Left lung (tissue), 10 donors: ENCODE measurements around the gene ACMSD. TPM values are rescaled to one million over a fixed set of nuclear protein-coding genes. Genes with fewer than 3 reads are reported as not detected.
A peak's percentile ranks its signal among the peaks of the same experiment; 100 is the strongest.

Experiments
- ATAC-seq: fragments of 200-7000 bp; cut with Tn5 transposase; one replicate; pipeline ENCODE4 v1.9.1; 2020; ENCODE audit warnings: moderate library complexity
- DNase-seq, 4 donors: peaks; one replicate each; pipeline ENCODE4 v3.0.0-alpha.2; 2013 to 2020
- H3K27ac ChIP-seq, 2 donors: fragments of 200-600 bp; sonication (generic) in 1 of 2; one replicate each; pipeline versions ENCODE4 v1.5.0 to v1.8.0; 2020 to 2021
- H3K27me3 ChIP-seq, 2 donors: fragments of 200-600 bp; sonication (generic) in 1 of 2; one replicate each; pipeline versions ENCODE4 v1.5.0 to v1.8.0; 2020 to 2021
- H3K36me3 ChIP-seq, 2 donors: fragments of 200-600 bp; sonication (generic) in 1 of 2; one replicate each; pipeline versions ENCODE4 v1.5.0 to v1.8.0; 2020 to 2021
- H3K4me1 ChIP-seq, 2 donors: fragments of 200-600 bp; one replicate each; pipeline ENCODE4 v1.8.0; 2021
- H3K4me3 ChIP-seq, 2 donors: fragments of 200-600 bp; sonication (generic) in 1 of 2; one replicate each; pipeline versions ENCODE4 v1.5.0 to v1.8.0; 2020 to 2021; ENCODE audit warnings: mild to moderate bottlenecking in 1 of 2
- H3K9me3 ChIP-seq, 2 donors: fragments of 200-600 bp; sonication (generic) in 1 of 2; one replicate each; pipeline versions ENCODE4 v1.5.0 to v1.8.0; 2020 to 2021
- intact Hi-C, 2 donors: fragments of 100-400 bp; cut with DNase I; formaldehyde crosslinking; loops; one replicate each; pipeline versions ENCODE4 v1.11.2 to v1.14.2; 2022
- polyA plus RNA-seq, 6 donors: library from polyadenylated mRNA; unstranded; fragments of 120-200 nt; gene quantifications; one replicate each; pipeline ENCODE4 v1.2.1, GENCODE V29; 2013; ENCODE audit not compliant: insufficient read length in 6 of 6
- total RNA-seq, 2 donors: library from RNA; stranded (reverse); fragmentation: NEBNext Ultra II Directional; extraction: Animal tissue kit (Norgen Biotek cat#: 25700); gene quantifications; one replicate each; pipeline ENCODE4 v1.2.1, GENCODE V29; 2021
- TF ChIP-seq, protein P1 (sequence below), 2 donors: fragments of 200-600 bp; sonication (generic) in 1 of 2; IDR thresholded peaks; one replicate each; pipeline versions ENCODE4 v1.5.0 to v1.8.0; 2021; ENCODE audit warnings: antibody characterized with exemption in 2 of 2
- donor health status: DM: no; HTN: yes; CAD: no.
- donor health status: DM: no; HTN: no; CAD: no.

Gene ACMSD
- total and polyA plus RNA-seq, 8 donors, result 1.0 to 2.0 (median 1.7) TPM; not detected in 2

DNA sequence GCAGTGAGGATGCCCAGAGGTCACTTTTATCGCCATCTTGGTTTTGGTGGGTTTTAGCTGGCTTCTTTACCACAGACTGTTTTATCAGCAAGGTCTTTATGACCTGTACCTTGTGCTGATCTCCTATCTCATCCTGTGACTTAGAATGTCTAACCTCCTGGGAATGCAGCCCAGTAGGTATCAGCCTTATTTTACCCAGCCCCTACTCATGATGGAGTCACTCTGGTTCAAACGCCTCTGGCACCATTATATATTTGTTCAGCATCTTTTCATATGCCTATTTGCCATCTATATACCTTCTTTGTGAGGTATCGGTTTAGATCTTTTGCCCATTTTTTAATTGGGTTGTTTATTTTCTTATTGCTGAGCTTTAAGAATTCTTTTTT, 73.0 kb downstream of the ACMSD start:
- Histone ChIP-seq H3K36me3 (no peaks in the 10 kb centered on the region), H3K9me3 (no peaks in the 10 kb centered on the region), H3K4me3 (no peak overlapping the region), H3K4me1 (no peaks in the 10 kb centered on the region), H3K27ac (no peak overlapping the region), H3K27me3 (no peaks in the 10 kb centered on the region)
- intact Hi-C loops, result no loop called here
- no peak for DNase-seq
- ATAC-seq, result no peak
- TF ChIP-seq, protein P1, sequence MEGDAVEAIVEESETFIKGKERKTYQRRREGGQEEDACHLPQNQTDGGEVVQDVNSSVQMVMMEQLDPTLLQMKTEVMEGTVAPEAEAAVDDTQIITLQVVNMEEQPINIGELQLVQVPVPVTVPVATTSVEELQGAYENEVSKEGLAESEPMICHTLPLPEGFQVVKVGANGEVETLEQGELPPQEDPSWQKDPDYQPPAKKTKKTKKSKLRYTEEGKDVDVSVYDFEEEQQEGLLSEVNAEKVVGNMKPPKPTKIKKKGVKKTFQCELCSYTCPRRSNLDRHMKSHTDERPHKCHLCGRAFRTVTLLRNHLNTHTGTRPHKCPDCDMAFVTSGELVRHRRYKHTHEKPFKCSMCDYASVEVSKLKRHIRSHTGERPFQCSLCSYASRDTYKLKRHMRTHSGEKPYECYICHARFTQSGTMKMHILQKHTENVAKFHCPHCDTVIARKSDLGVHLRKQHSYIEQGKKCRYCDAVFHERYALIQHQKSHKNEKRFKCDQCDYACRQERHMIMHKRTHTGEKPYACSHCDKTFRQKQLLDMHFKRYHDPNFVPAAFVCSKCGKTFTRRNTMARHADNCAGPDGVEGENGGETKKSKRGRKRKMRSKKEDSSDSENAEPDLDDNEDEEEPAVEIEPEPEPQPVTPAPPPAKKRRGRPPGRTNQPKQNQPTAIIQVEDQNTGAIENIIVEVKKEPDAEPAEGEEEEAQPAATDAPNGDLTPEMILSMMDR (IDR thresholded peaks at IDR 0.05), result no peak

DNA sequence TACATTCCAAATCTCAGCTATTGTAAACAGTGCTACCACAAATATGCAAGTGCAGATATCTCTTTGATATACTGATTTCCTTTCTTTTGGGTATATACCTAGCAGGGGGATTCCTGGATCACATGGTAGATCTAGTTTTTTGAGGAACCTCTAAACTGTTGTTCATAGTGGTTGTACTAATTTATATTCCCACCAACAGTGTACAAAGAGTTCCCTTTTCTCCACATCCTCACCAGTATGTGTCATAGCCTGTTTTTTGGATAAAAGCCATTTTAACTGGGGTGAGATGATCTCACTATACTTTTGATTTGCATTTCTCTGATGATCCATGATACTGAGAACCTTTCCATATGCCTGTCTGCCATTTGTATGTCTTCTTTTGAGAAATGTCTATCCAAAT, 73.9 kb downstream of the ACMSD start:
- H3K4me3 ChIP-seq, result no peak overlapping the region
- no peaks in the 10 kb centered on the region for H3K27me3 ChIP-seq
- H3K36me3 ChIP-seq, result no peaks in the 10 kb centered on the region
- intact Hi-C loops, result no loop called here
- H3K27ac ChIP-seq, result no peak overlapping the region
- H3K9me3 ChIP-seq, result no peaks in the 10 kb centered on the region
- ATAC-seq (no peak), DNase-seq (no peak)
- H3K4me1 ChIP-seq, result peaks cover 3 to 4% of the 10 kb centered on the region in 2 donors
- TF ChIP-seq, protein P1 (IDR thresholded peaks at IDR 0.05), result no peak

DNA sequence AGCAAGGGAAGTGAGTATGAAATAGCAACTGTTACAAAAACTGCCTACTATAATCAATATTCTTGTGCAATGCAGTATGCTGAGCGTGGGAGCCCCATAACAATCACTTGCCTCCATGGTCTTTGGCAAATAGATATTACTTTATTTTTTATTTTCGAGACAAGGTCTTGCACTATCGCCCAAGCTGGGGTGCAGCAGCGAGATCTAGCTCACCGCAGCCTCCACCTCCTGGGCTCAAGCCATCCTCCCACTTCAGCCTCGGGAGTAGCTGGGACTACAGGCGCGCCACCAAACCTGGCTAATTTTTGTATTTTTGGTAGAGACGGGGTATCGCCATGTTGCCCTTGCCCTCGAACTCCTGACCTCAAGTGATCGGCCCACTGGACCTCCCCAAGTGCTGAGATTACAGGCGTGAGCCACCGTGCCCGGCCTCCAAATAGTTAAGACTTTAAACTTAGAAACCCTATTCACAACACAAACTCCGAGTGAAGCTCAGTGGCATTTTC, 79.0 kb downstream of the ACMSD start:
- Histone ChIP-seq H3K4me3 (peak overlapping the region; percentile 45 to 97), H3K27me3 (no peaks in the 10 kb centered on the region), H3K27ac (peak overlapping the region; percentile 91 to 99), H3K4me1 (peaks cover 22 to 33% of the 10 kb centered on the region in 2 donors), H3K36me3 (no peaks in the 10 kb centered on the region), H3K9me3 (no peaks in the 10 kb centered on the region)
- DNase-seq (peak; percentile 2 to 65 (median 24)), ATAC-seq (peak; percentile 0)
- intact Hi-C loops, result no loop called here
- TF ChIP-seq, protein P1 (IDR thresholded peaks at IDR 0.05), result no peak

DNA sequence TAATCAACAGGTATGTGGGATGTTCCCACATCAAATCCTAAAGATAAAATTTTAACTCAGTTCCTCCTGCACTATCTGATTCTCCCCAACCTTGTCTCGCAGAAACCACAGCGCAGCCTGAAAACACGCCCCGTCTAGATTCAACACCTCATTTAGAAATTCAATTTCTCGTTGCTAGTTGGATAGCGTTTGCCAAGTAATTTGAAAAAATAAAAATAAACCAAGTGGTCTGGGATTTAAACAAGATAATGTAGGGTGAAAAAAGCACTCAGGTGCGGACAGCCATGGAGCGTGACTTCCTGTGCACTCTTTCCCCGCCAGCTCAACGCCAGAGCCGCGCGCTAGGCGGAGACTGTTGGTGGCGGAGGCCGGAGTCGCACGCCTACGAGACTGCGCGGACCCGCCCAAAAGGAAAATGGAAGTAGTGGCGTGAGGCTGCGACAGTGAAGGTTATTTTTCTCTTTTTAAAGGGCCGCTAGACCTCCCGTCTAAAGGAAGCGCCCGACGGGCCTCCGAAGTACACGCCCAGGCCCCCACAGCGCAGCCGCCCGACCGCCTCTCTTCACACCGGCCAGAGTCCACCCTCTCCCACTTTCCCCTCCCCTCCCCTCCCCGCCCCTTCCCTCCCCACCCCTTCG, 79.6 kb downstream of the ACMSD start:
- H3K4me3 ChIP-seq, result peak overlapping the region; percentile 45 to 97
- no peaks in the 10 kb centered on the region for H3K36me3 ChIP-seq
- no peaks in the 10 kb centered on the region for H3K9me3 ChIP-seq
- intact Hi-C loops, result no loop called here
- H3K27me3 ChIP-seq, result no peaks in the 10 kb centered on the region
- H3K4me1 ChIP-seq, result peaks cover 22 to 39% of the 10 kb centered on the region in 2 donors
- TF ChIP-seq, protein P1 (IDR thresholded peaks at IDR 0.05), result peak in 1 of 2 donors; percentile 22
- ATAC-seq, result peak; percentile 85
- peak overlapping the region; percentile 91 to 99 for H3K27ac ChIP-seq
- peak in 2 of 4 donors; percentile 89 to 96 for DNase-seq

DNA sequence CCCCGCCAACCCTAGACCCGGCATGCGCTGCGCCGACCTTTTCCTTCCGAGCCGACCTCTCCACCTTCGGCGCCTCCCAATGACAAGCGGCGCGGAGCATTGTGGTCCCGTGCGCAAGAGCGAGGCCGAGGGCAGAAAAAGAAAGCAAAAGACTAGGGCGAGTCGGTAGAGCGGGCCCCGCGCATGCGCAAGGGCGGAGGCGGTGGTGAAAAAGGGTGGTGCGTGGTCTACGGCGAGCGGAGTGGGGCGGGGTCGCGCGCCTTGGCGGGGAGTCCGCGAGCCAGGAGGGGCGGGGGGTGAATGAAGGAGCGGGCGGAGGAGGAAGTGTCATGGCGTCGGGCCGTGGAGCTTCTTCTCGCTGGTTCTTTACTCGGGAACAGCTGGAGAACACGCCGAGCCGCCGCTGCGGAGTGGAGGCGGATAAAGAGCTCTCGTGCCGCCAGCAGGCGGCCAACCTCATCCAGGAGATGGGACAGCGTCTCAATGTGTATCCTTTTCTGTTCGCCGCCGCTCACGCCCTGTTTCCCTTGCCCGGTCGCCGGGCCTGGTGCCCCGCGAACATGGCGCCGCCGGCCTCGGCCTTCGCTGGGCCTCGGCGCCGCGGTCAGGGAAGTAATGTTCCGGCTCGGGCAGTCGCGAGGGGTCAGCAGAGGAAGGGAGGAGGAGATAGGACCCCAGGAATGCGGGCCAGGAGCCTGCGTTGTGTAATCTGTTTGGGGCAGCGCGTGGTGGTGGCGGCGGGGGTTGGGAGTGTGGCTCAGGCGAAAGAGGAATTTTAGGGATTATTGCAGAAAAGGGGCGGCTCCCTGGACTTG, 80.3 kb downstream of the ACMSD start, which contains the start of gene CCNT2:
Gene CCNT2, plus strand, starts transcription at position 297 of the 815 bp plus-strand sequence. Its CDS starts 33 bp downstream, at position 330.
- Histone ChIP-seq H3K27me3 (no peaks in the 10 kb centered on the region), H3K36me3 (peaks cover 0 to under 1% of the 10 kb centered on the region in 2 donors), H3K9me3 (no peaks in the 10 kb centered on the region), H3K27ac (peak within 1 kb of the TSS; percentile 98 to 99), H3K4me1 (peaks cover 22 to 47% of the 10 kb centered on the region in 2 donors), H3K4me3 (peak within 1 kb of the TSS; percentile 97)
- TF ChIP-seq, protein P1 (IDR thresholded peaks at IDR 0.05), result peak in 1 of 2 donors; percentile 15
- peak; percentile 94 for ATAC-seq
- intact Hi-C loops, result no loop called here
- DNase-seq, result peak; percentile 98 to 100 (median 100)
